ENCODE measurements around the gene CGNL1.

Gene CGNL1

DNA sequence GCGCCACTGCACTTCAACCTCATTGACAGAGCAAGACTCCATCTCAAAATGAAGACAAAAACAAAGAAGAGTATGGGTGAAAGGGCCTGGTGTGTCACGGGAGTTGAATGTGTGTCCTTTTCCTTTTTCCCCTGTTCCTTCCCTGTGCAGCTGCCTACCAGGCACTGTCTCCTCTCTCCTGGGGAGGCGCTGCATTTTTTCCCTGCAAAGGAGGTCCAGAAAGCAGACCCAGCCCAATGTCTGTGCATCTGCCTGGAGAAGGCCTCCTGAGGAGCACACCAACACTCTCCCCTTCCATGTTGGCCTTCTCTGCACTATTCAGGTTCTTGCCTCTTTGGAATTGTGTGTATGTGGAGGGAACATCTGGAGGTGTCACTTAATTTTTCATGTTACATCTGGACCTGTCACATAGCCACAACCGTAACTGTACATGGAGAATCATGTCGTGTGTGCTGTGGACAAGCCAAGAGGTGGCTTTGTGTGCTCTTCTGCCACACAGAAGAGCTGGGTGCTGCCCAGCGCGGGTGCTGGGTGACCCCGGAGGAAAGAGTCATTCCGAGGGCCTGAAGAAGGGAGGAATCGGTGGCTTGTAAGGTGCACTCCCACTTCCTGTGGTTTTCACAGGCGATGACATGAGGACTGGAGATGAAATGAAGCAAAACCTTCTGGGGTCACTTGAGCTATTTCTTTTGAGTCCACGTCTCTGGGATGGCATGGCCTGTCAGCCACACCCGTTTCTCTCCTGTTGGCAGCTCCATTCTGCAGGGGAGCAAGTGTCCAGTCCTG lies 46.5 kb upstream of the CGNL1 start:
- TF ChIP-seq, protein P1, sequence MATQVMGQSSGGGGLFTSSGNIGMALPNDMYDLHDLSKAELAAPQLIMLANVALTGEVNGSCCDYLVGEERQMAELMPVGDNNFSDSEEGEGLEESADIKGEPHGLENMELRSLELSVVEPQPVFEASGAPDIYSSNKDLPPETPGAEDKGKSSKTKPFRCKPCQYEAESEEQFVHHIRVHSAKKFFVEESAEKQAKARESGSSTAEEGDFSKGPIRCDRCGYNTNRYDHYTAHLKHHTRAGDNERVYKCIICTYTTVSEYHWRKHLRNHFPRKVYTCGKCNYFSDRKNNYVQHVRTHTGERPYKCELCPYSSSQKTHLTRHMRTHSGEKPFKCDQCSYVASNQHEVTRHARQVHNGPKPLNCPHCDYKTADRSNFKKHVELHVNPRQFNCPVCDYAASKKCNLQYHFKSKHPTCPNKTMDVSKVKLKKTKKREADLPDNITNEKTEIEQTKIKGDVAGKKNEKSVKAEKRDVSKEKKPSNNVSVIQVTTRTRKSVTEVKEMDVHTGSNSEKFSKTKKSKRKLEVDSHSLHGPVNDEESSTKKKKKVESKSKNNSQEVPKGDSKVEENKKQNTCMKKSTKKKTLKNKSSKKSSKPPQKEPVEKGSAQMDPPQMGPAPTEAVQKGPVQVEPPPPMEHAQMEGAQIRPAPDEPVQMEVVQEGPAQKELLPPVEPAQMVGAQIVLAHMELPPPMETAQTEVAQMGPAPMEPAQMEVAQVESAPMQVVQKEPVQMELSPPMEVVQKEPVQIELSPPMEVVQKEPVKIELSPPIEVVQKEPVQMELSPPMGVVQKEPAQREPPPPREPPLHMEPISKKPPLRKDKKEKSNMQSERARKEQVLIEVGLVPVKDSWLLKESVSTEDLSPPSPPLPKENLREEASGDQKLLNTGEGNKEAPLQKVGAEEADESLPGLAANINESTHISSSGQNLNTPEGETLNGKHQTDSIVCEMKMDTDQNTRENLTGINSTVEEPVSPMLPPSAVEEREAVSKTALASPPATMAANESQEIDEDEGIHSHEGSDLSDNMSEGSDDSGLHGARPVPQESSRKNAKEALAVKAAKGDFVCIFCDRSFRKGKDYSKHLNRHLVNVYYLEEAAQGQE (IDR thresholded peaks at IDR 0.05; ENCODE audit: insufficient read depth in 1 of 2, low read depth in 2 of 2, low read length in 2 of 2): no peak
- TF ChIP-seq POLR2AphosphoS5 (IDR thresholded peaks at IDR 0.05; ENCODE audit: low read depth, low read length) (no peak), FOXP2 (optimal IDR thresholded peaks at IDR 0.05; ENCODE audit: borderline replicate concordance, extremely low read depth, extremely low read length, insufficient read depth) (no peak), TAF1 (IDR thresholded peaks at IDR 0.05; ENCODE audit: borderline replicate concordance, insufficient read depth, low read length) (no peak), SIN3A (IDR thresholded peaks at IDR 0.05; ENCODE audit: borderline replicate concordance, insufficient read depth, low read length) (no peak)

DNA sequence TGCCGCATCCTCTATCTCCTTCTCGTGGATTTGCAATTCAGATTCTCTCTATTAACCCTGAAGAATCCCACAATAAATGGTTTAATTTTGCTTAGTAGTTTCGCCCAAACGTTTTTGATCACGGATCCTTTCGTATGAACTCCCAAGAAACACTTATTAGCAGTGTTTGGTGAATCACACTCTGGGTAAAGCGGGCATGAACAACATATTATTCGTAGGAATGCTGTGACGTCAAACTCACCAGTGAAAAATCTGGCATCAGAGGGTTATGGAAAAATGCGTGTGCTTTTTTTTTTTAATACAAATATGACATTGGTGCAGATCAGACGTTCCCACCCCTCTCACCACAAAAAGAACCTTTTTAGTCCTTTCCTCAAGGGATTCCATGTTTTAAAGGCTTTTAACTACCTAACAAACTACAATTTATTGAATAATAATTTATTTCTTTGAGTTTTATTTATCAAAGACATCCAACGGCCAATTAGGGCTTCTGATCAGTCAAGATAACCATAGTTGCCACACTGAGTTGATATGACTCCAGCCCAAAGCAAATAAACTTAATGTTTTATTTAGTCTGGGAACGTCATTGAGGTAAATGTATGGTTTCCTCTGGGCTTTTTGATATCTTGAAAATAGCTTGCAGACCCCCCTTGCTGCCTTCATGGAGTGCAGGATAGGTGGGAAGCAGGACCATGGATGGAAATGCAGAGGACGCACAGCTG lies 45.5 kb upstream of the CGNL1 start:
- TF ChIP-seq FOXP2 (optimal IDR thresholded peaks at IDR 0.05; ENCODE audit: borderline replicate concordance, extremely low read depth, extremely low read length, insufficient read depth) (no peak), SIN3A (IDR thresholded peaks at IDR 0.05; ENCODE audit: borderline replicate concordance, insufficient read depth, low read length) (no peak), POLR2AphosphoS5 (IDR thresholded peaks at IDR 0.05; ENCODE audit: low read depth, low read length) (no peak), TAF1 (IDR thresholded peaks at IDR 0.05; ENCODE audit: borderline replicate concordance, insufficient read depth, low read length) (no peak)
- TF ChIP-seq, protein P1 (IDR thresholded peaks at IDR 0.05; ENCODE audit: insufficient read depth in 1 of 2, low read depth in 2 of 2, low read length in 2 of 2): no peak

DNA sequence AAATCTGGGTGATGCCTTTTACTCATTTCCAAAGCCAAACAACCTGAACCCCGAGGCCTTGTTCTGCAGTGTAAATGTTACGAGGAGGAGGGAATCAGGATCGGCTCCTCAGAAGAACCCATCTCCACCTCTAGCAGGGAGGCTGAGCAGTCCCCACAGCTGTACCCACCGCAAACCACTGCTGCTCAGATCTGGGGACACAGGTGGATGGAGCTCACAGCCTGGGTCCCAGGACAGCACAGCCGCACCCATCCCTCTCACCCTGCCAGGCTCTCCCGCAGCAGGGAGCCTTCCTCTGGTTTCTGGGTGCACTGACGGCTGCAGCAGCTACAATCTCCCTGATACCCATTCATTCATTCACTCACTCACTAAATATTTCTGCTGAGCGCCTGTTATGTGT lies 44.0 kb upstream of the CGNL1 start:
- TF ChIP-seq FOXP2 (optimal IDR thresholded peaks at IDR 0.05; ENCODE audit: borderline replicate concordance, extremely low read depth, extremely low read length, insufficient read depth) (no peak), POLR2AphosphoS5 (IDR thresholded peaks at IDR 0.05; ENCODE audit: low read depth, low read length) (no peak), SIN3A (IDR thresholded peaks at IDR 0.05; ENCODE audit: borderline replicate concordance, insufficient read depth, low read length) (no peak), TAF1 (IDR thresholded peaks at IDR 0.05; ENCODE audit: borderline replicate concordance, insufficient read depth, low read length) (no peak)
- TF ChIP-seq, protein P1 (IDR thresholded peaks at IDR 0.05; ENCODE audit: insufficient read depth in 1 of 2, low read depth in 2 of 2, low read length in 2 of 2): no peak

DNA sequence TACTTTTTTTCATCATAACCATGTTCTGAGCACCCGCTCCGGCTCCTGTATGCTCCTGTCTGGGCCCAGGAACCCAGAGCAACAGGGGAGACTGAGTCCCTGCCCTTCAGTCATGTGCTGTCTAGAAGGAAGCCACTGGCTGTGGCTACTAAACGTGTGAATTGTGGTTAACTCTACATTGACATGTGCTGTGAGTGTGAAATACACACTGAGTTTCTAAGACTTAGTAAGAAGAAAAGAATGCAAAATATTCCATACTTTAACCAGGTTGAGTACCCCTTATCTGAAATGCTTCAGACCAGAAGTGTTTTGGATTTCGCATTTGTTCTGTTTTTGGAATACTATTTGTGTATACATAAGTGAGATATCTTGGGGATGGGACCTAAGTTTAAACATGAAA lies 42.8 kb upstream of the CGNL1 start:
- TF ChIP-seq FOXP2 (optimal IDR thresholded peaks at IDR 0.05; ENCODE audit: borderline replicate concordance, extremely low read depth, extremely low read length, insufficient read depth) (no peak), SIN3A (IDR thresholded peaks at IDR 0.05; ENCODE audit: borderline replicate concordance, insufficient read depth, low read length) (no peak), TAF1 (IDR thresholded peaks at IDR 0.05; ENCODE audit: borderline replicate concordance, insufficient read depth, low read length) (no peak), POLR2AphosphoS5 (IDR thresholded peaks at IDR 0.05; ENCODE audit: low read depth, low read length) (no peak)
- TF ChIP-seq, protein P1 (IDR thresholded peaks at IDR 0.05; ENCODE audit: insufficient read depth in 1 of 2, low read depth in 2 of 2, low read length in 2 of 2): no peak
